Measurements from ENCODE around the gene UBE2Q2.
"Not testable (repeated sequence)": the region's sequence is repeated elsewhere in the genome, so short reads cannot be mapped to it uniquely, and the experiment has no call there.

Gene UBE2Q2

GRCh38 chr15:75843678-75844581 is 683 bp downstream of the UBE2Q2 start:
- POLR2A ChIA-PET = interaction anchor here (0.7 to 1.7 kb wide), 3 partner anchors 18 to 296 kb away, joined by 3 read pairs; no protein-coding TSS in a partner anchor
- CTCF ChIA-PET = interaction anchor here (0.7 to 1.8 kb wide), 3 partner anchors 10 to 77 kb away, joined by 3 to 7 read pairs (median 4); no protein-coding TSS in a partner anchor
- no peak for DNase-seq (ENCODE audit: low read depth, low spot score)
- TF ChIP-seq, protein P1, sequence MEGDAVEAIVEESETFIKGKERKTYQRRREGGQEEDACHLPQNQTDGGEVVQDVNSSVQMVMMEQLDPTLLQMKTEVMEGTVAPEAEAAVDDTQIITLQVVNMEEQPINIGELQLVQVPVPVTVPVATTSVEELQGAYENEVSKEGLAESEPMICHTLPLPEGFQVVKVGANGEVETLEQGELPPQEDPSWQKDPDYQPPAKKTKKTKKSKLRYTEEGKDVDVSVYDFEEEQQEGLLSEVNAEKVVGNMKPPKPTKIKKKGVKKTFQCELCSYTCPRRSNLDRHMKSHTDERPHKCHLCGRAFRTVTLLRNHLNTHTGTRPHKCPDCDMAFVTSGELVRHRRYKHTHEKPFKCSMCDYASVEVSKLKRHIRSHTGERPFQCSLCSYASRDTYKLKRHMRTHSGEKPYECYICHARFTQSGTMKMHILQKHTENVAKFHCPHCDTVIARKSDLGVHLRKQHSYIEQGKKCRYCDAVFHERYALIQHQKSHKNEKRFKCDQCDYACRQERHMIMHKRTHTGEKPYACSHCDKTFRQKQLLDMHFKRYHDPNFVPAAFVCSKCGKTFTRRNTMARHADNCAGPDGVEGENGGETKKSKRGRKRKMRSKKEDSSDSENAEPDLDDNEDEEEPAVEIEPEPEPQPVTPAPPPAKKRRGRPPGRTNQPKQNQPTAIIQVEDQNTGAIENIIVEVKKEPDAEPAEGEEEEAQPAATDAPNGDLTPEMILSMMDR (IDR thresholded peaks at IDR 0.05; ENCODE audit: insufficient read depth, low read length, missing control alignments) = no peak
- H3K4me3 ChIP-seq (ENCODE audit: low read depth, low read length) = peak overlapping the region; percentile 92

GRCh38 chr15:75844629-75845335 is 1.5 kb downstream of the UBE2Q2 start:
- CTCF ChIA-PET = interaction anchor here (1.3 kb wide), 1 partner anchor 77 kb away, joined by 3 read pairs; no protein-coding TSS in a partner anchor
- TF ChIP-seq, protein P1 (IDR thresholded peaks at IDR 0.05; ENCODE audit: insufficient read depth, low read length, missing control alignments) = no peak
- POLR2A ChIA-PET = interaction anchor here (1.0 kb wide), 1 partner anchor 17 kb away, joined by 3 read pairs; no protein-coding TSS in a partner anchor
- H3K4me3 ChIP-seq (ENCODE audit: low read depth, low read length) = peak overlapping the region; percentile 92
- DNase-seq (ENCODE audit: low read depth, low spot score) = no peak

GRCh38 chr15:75849167-75849566 is 5.9 kb downstream of the UBE2Q2 start:
- H3K4me3 ChIP-seq (ENCODE audit: low read depth, low read length) = no peak overlapping the region
- TF ChIP-seq, protein P1 (IDR thresholded peaks at IDR 0.05; ENCODE audit: insufficient read depth, low read length, missing control alignments) = no peak
- ChIA-PET POLR2A (interaction anchor here (0.8 kb wide), 1 partner anchor 47 kb away, joined by 3 read pairs; no protein-coding TSS in a partner anchor), CTCF (interaction anchor here (0.9 kb wide), 1 partner anchor 11 kb away, joined by 3 read pairs; no protein-coding TSS in a partner anchor)
- DNase-seq (ENCODE audit: low read depth, low spot score) = no peak

GRCh38 chr15:75850708-75851107 is 7.5 kb downstream of the UBE2Q2 start:
- POLR2A ChIA-PET = no interaction called here

DNA sequence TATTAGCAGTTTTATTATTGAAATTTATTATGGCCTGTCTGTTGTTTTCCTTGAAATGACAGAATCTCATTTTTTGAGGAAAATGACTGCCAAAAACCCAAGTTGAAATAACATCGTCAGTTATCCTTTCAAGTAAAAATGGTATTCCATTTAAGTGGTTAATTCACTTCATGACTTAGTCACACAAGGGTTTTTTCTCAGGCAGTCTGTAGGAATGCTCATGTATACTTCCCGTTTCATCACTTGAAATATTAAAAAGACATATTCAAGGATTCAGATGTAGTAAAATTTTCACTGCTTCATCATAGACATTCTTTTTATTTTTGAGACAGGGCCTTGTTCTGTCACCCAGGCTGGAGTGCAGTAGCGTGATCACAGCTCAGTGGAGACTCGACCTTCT is 8.3 kb downstream of the UBE2Q2 start:
- CTCF ChIA-PET; H3K4me3 ChIP-seq (ENCODE audit: low read depth, low read length); DNase-seq (ENCODE audit: low read depth, low spot score); POLR2A ChIA-PET: not testable (repeated sequence)

More at GRCh38 chr15:75850708-75851107, 7.5 kb downstream of the UBE2Q2 start:
- CTCF ChIA-PET = no interaction called here
- no peak overlapping the region for H3K4me3 ChIP-seq (ENCODE audit: low read depth, low read length)
- TF ChIP-seq, protein P1 (IDR thresholded peaks at IDR 0.05; ENCODE audit: insufficient read depth, low read length, missing control alignments) = no peak
- no peak for DNase-seq (ENCODE audit: low read depth, low spot score)

- TF ChIP-seq, protein P1 (IDR thresholded peaks at IDR 0.05; ENCODE audit: insufficient read depth, low read length, missing control alignments) = no peak
- CTCF ChIA-PET = no interaction called here
- POLR2A ChIA-PET = no interaction called here
- DNase-seq (ENCODE audit: low read depth, low spot score) = no peak
- H3K4me3 ChIP-seq (ENCODE audit: low read depth, low read length) = no peak overlapping the region
Observed at GRCh38 chr15:75857886-75858285, 14.6 kb downstream of the UBE2Q2 start.

Measured in AG04449 (cell line).